CD8-positive, alpha-beta memory T cell (primary cell): ENCODE data around the gene TMEM106C. TPM values are rescaled to one million over a fixed set of nuclear protein-coding genes. Genes with fewer than 3 reads are reported as not detected.

ENCODE experiments used
- CTCF ChIA-PET: fragments of 350-600 bp; sonication (Branson Sonifier 250); formaldehyde crosslinking; loops from one replicate; lab custom pipeline; 2021; ENCODE audit warnings: antibody characterized with exemption; lab: Charles Lee
- POLR2A ChIA-PET: fragments of 350-600 bp; sonication (Branson Sonifier 250); formaldehyde crosslinking; loops from one replicate; lab custom pipeline; 2021; ENCODE audit warnings: antibody characterized with exemption; lab: Charles Lee
- DNase-seq, 5 donors: peaks; one replicate each; pipeline versions ENCODE4 v3.0.0 to v3.0.0-alpha.2; 2020 to 2022; ENCODE audit warnings: mixed read lengths in 1 of 5
- H3K27ac ChIP-seq: one replicate; pipeline ENCODE4 v1.7.0; 2013; ENCODE audit warnings: low read depth, mild to moderate bottlenecking, low read length, moderate library complexity
- H3K27me3 ChIP-seq: 2 replicates; pipeline ENCODE4 v1.7.0; 2013; ENCODE audit warnings: low read length, mild to moderate bottlenecking; ENCODE audit not compliant: insufficient read depth, poor library complexity, severe bottlenecking
- H3K36me3 ChIP-seq: 2 replicates; pipeline ENCODE4 v1.7.0; 2013; ENCODE audit warnings: mild to moderate bottlenecking, low read length, moderate library complexity; ENCODE audit not compliant: insufficient read depth
- H3K4me1 ChIP-seq: 2 replicates; pipeline ENCODE4 v1.7.0; 2013; ENCODE audit warnings: mild to moderate bottlenecking, low read length, moderate library complexity; ENCODE audit not compliant: insufficient read depth
- H3K4me3 ChIP-seq: 2 replicates; pipeline ENCODE4 v1.7.0; 2013; ENCODE audit warnings: mild to moderate bottlenecking, low read length
- H3K9me3 ChIP-seq: 2 replicates; pipeline ENCODE4 v1.7.0; 2013; ENCODE audit warnings: mild to moderate bottlenecking, low read length
- H3K27ac Mint-ChIP-seq, 8 donors: one replicate each; pipeline ENCODE4 v1.8.0; 2020 to 2021; ENCODE audit warnings: mixed read lengths in 8 of 8, mild to moderate bottlenecking in 6 of 8, inconsistent platforms in 3 of 8, moderate library complexity in 3 of 8
- H3K27me3 Mint-ChIP-seq, 2 donors: one replicate each; pipeline ENCODE4 v1.8.0; 2020 to 2021; ENCODE audit warnings: mixed read lengths in 2 of 2, mild to moderate bottlenecking in 1 of 2, moderate library complexity in 1 of 2
- H3K36me3 Mint-ChIP-seq, 3 donors: one replicate each; pipeline ENCODE4 v1.8.0; 2020 to 2021; ENCODE audit warnings: mixed read lengths in 3 of 3, inconsistent platforms in 1 of 3, mild to moderate bottlenecking in 1 of 3
- H3K4me1 Mint-ChIP-seq, 3 donors: one replicate each; pipeline ENCODE4 v1.8.0; 2020 to 2021; ENCODE audit warnings: mixed read lengths in 3 of 3, inconsistent platforms in 1 of 3, mild to moderate bottlenecking in 1 of 3
- H3K4me3 Mint-ChIP-seq, 7 donors: one replicate each; pipeline ENCODE4 v1.8.0; 2020 to 2021; ENCODE audit warnings: mixed read lengths in 7 of 7, mild to moderate bottlenecking in 6 of 7, moderate library complexity in 4 of 7, inconsistent platforms in 2 of 7
- H3K9me3 Mint-ChIP-seq, 5 donors: one replicate each; pipeline ENCODE4 v1.8.0; 2020 to 2022; ENCODE audit warnings: mixed read lengths in 5 of 5, mild to moderate bottlenecking in 3 of 5, moderate library complexity in 2 of 5, inconsistent platforms in 1 of 5
- polyA plus RNA-seq: library from polyadenylated mRNA; unstranded; fragments of 300-500 nt; fragmentation: Illumina TruSeq; gene quantifications from one replicate; pipeline ENCODE4 v1.2.3, GENCODE V29; 2021
- total RNA-seq, 2 experiments: library from RNA; stranded (reverse); gene quantifications; one replicate each; pipeline ENCODE4 v1.2.3, GENCODE V29; 2021

Gene TMEM106C
- total and polyA plus RNA-seq, 3 experiments from 2014 or later: 56.8 to 186 (median 178) TPM

DNA sequence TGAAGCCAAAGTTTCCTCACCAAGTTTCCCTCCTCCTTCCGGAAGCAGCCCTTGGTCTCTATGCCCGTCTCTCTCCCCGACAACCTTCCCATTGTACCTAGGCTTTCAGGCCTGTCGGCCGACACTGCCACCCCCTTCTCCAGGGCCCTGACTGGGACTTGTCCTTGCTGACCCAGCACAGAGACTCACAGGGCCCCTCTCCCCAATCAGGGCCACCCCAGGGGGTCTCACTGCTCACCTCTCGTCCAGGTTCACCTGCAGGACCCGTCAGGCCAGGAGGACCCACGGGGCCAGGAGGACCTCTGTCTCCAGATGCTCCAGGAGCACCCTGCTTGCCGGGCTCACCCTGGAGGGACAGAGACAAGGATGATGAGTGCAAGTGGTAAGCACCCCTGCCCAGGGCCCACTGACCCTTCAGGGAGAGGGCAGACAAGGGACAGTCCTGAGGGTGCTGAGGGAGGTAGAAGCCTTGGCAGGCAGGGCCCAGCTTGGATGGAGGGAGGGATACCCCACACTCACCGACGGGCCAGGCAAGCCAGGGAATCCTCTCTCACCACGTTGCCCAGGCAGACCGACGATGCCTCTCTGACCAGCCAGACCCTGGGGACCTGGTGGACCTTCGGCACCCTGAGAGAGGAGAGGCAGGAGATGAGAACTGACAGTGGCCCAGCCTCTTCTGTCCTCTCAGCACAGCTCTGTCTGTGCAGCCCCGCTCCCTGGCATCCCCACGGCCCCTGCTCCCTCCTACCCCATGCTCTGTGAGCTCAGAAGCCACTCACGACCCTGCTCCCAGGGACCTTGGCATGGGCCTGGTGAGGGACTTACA lies 14.6 kb downstream of the TMEM106C start:
- Histone ChIP-seq H3K4me3 (no peak overlapping the region), H3K9me3 (no peaks in the 10 kb centered on the region), H3K36me3 (no peaks in the 10 kb centered on the region), H3K27ac (no peak overlapping the region), H3K4me1 (no peaks in the 10 kb centered on the region), H3K27me3 (no peaks in the 10 kb centered on the region)
- POLR2A ChIA-PET: no interaction called here
- peak overlapping the region in 1 of 8 donors; percentile 17 for H3K27ac Mint-ChIP-seq
- H3K27me3 Mint-ChIP-seq: peaks cover 0 to 4% of the 10 kb centered on the region in 2 donors
- H3K9me3 Mint-ChIP-seq: no peaks in the 10 kb centered on the region
- no peak overlapping the region for H3K4me3 Mint-ChIP-seq
- H3K4me1 Mint-ChIP-seq: no peaks in the 10 kb centered on the region
- no peak for DNase-seq
- CTCF ChIA-PET: interaction anchor here (1.6 kb wide), 1 partner anchor 15 kb away, joined by 7 read pairs; the partner anchor contains the start of gene TMEM106C
- no peaks in the 10 kb centered on the region for H3K36me3 Mint-ChIP-seq

- Mint-ChIP-seq H3K9me3 (no peaks in the 10 kb centered on the region), H3K4me3 (no peak overlapping the region), H3K36me3 (no peaks in the 10 kb centered on the region), H3K4me1 (no peaks in the 10 kb centered on the region), H3K27ac (no peak overlapping the region), H3K27me3 (peaks cover 0 to 4% of the 10 kb centered on the region in 2 donors)
- no peak overlapping the region for H3K4me3 ChIP-seq
- CTCF ChIA-PET: interaction anchor here (1.6 kb wide), 1 partner anchor 15 kb away, joined by 7 read pairs; the partner anchor contains the start of gene TMEM106C
- H3K4me1 ChIP-seq: no peaks in the 10 kb centered on the region
- POLR2A ChIA-PET: no interaction called here
- H3K9me3 ChIP-seq: no peaks in the 10 kb centered on the region
- H3K27ac ChIP-seq: no peak overlapping the region
- no peaks in the 10 kb centered on the region for H3K27me3 ChIP-seq
- no peaks in the 10 kb centered on the region for H3K36me3 ChIP-seq
- no peak for DNase-seq
Observed at GRCh38 chr12:47978598-47978873, 15.1 kb downstream of the TMEM106C start.

GRCh38 chr12:47979166-47979565 lies 15.8 kb downstream of the TMEM106C start:
- CTCF ChIA-PET: interaction anchor here (1.6 kb wide), 1 partner anchor 16 kb away, joined by 7 read pairs; the partner anchor contains the start of gene TMEM106C
- Histone ChIP-seq H3K36me3 (no peaks in the 10 kb centered on the region), H3K4me3 (no peak overlapping the region), H3K27ac (no peak overlapping the region), H3K4me1 (no peaks in the 10 kb centered on the region), H3K27me3 (no peaks in the 10 kb centered on the region), H3K9me3 (no peaks in the 10 kb centered on the region)
- POLR2A ChIA-PET: no interaction called here
- Mint-ChIP-seq H3K9me3 (no peaks in the 10 kb centered on the region), H3K4me3 (no peak overlapping the region), H3K4me1 (no peaks in the 10 kb centered on the region), H3K27me3 (peaks cover 0 to 6% of the 10 kb centered on the region in 2 donors), H3K27ac (peak overlapping the region in 1 of 8 donors; percentile 10), H3K36me3 (no peaks in the 10 kb centered on the region)
- DNase-seq: no peak

DNA sequence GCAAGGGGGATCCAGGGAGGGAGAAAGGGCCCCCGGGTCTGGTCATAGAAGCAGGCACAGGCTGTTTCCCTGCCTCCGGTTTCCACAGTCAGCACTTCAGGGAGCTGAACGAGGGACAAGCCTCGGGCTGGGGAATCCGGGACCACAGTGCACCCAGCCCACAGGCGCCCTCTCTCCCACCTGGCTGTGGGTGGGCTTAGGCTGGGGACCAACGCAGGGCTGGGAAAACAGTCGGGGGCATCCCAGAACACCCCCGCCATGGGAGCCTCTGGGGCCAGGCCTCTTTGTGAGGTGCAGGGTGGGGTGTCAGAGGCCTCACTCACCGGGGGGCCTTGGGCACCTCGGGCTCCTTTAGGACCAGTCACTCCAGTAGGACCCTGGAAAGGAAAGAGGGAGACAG lies 16.3 kb downstream of the TMEM106C start:
- Mint-ChIP-seq H3K9me3 (no peaks in the 10 kb centered on the region), H3K4me3 (no peak overlapping the region), H3K4me1 (no peaks in the 10 kb centered on the region), H3K27ac (no peak overlapping the region), H3K27me3 (peaks cover 0 to 8% of the 10 kb centered on the region in 2 donors), H3K36me3 (no peaks in the 10 kb centered on the region)
- Histone ChIP-seq H3K36me3 (no peaks in the 10 kb centered on the region), H3K27me3 (no peaks in the 10 kb centered on the region), H3K9me3 (no peaks in the 10 kb centered on the region), H3K4me3 (no peak overlapping the region), H3K4me1 (no peaks in the 10 kb centered on the region), H3K27ac (no peak overlapping the region)
- POLR2A ChIA-PET: no interaction called here
- CTCF ChIA-PET: interaction anchor here (1.6 kb wide), 1 partner anchor 16 kb away, joined by 7 read pairs; the partner anchor contains the start of gene TMEM106C
- no peak for DNase-seq

DNA sequence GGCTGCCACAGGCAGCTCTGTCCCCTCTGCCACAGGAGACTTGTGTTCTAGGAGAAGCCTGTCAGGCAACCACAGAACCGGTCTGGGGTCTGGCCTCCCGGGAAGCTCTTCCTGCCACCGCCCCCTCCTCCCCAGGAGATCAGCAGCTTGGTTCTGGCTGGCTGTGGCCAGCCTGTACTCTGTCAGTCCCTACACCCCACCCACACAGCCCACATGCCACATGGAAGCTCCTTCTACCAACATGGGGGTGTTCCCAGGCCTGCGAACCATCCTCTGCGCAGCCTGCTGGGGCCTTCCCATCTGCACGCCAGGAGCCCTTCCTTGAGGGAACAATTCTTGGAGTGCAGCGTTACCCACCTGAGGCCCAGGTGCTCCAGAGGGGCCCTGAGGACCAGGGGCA lies 16.8 kb downstream of the TMEM106C start:
- Histone ChIP-seq H3K4me1 (no peaks in the 10 kb centered on the region), H3K4me3 (no peak overlapping the region), H3K27ac (no peak overlapping the region), H3K36me3 (no peaks in the 10 kb centered on the region), H3K9me3 (no peaks in the 10 kb centered on the region), H3K27me3 (no peaks in the 10 kb centered on the region)
- Mint-ChIP-seq H3K4me3 (peak overlapping the region in 1 of 7 donors; percentile 48), H3K9me3 (no peaks in the 10 kb centered on the region), H3K4me1 (no peaks in the 10 kb centered on the region), H3K27me3 (peaks cover 2 to 8% of the 10 kb centered on the region in 2 donors), H3K36me3 (no peaks in the 10 kb centered on the region), H3K27ac (no peak overlapping the region)
- POLR2A ChIA-PET: no interaction called here
- no peak for DNase-seq
- CTCF ChIA-PET: no interaction called here

DNA sequence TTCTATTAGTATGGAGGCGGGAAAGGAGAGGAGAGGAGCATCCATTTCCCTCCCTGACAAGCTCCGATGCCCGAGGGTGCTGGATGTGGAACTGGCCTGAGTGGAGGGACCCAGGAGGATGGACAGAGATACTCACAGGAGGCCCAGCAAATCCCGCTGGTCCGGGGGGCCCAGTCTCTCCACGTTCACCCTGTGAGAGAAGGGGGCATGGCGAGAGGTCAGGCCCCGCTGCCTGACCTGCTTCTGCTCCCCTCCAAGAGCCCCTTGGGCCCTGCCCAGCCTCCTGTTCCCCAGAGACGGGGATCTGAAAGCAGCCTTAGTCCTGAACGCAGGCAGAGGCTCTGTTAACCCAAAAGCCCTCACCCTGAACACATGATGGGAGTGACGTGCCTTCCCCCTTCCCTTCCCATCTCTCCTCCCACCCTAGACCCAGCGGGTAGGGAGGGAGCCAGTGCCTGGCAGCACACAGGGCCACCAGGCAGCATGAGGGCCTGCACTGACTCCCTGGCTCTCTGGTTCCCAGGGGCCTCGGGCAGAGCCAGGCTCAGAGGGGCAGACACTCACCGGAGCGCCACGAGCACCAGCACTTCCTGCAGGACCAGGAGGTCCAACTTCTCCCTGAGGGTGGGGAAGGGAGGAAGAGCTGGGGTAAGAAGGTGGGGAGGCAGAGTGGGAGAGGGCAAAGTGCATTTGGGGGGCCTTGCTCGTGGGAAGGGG lies 17.5 kb downstream of the TMEM106C start:
- H3K27me3 ChIP-seq: no peaks in the 10 kb centered on the region
- H3K27ac ChIP-seq: no peak overlapping the region
- ChIA-PET CTCF (no interaction called here), POLR2A (no interaction called here)
- Mint-ChIP-seq H3K27me3 (peaks cover 2 to 8% of the 10 kb centered on the region in 2 donors), H3K9me3 (no peaks in the 10 kb centered on the region), H3K27ac (peak overlapping the region in 1 of 8 donors; percentile 43), H3K4me3 (no peak overlapping the region), H3K36me3 (no peaks in the 10 kb centered on the region), H3K4me1 (no peaks in the 10 kb centered on the region)
- no peak overlapping the region for H3K4me3 ChIP-seq
- H3K36me3 ChIP-seq: no peaks in the 10 kb centered on the region
- H3K9me3 ChIP-seq: no peaks in the 10 kb centered on the region
- H3K4me1 ChIP-seq: no peaks in the 10 kb centered on the region
- no peak for DNase-seq

GRCh38 chr12:47981496-47982260 lies 18.3 kb downstream of the TMEM106C start:
- ChIA-PET POLR2A (no interaction called here), CTCF (no interaction called here)
- no peaks in the 10 kb centered on the region for H3K27me3 ChIP-seq
- peak overlapping the region in 1 of 8 donors; percentile 76 for H3K27ac Mint-ChIP-seq
- no peak overlapping the region for H3K4me3 Mint-ChIP-seq
- no peak overlapping the region for H3K27ac ChIP-seq
- no peaks in the 10 kb centered on the region for H3K9me3 ChIP-seq
- no peak for DNase-seq
- no peaks in the 10 kb centered on the region for H3K36me3 Mint-ChIP-seq
- no peaks in the 10 kb centered on the region for H3K9me3 Mint-ChIP-seq
- H3K36me3 ChIP-seq: no peaks in the 10 kb centered on the region
- H3K4me3 ChIP-seq: no peak overlapping the region
- no peaks in the 10 kb centered on the region for H3K4me1 Mint-ChIP-seq
- no peaks in the 10 kb centered on the region for H3K4me1 ChIP-seq
- H3K27me3 Mint-ChIP-seq: peaks cover 2 to 8% of the 10 kb centered on the region in 2 donors
